BE2C (cell line): ENCODE results near the gene PRXL2B.
"Not testable (repeated sequence)": the region's sequence is repeated elsewhere in the genome, so short reads cannot be mapped to it uniquely, and the experiment has no call there.

Source experiments
- DNase-seq: peaks from one replicate; pipeline ENCODE4 v3.0.0-alpha.2; 2020
- H3K27me3 ChIP-seq: fragments of 250-450 bp; sonication (Bioruptor Pico); 2 replicates; pipeline ENCODE4 v1.5.1; 2020; ENCODE audit warnings: mild to moderate bottlenecking
- H3K36me3 ChIP-seq: fragments of 250-450 bp; sonication (Bioruptor Pico); 2 replicates; pipeline ENCODE4 v1.5.1; 2020; ENCODE audit warnings: mild to moderate bottlenecking
- H3K4me1 ChIP-seq: fragments of 250-450 bp; sonication (Bioruptor Pico); 2 replicates; pipeline ENCODE4 v1.5.1; 2020
- H3K4me3 ChIP-seq: 2 replicates; pipeline ENCODE4 v1.5.1; 2011; ENCODE audit warnings: low read depth, low read length
- H3K9me3 ChIP-seq: fragments of 250-450 bp; sonication (Bioruptor Pico); 2 replicates; pipeline ENCODE4 v1.5.1; 2020
- TF ChIP-seq, protein P1 (sequence below): IDR thresholded peaks from 2 replicates; pipeline ENCODE4 v1.5.1; 2012; ENCODE audit warnings: mild to moderate bottlenecking, low read depth, low read length

The PRXL2B gene

DNA sequence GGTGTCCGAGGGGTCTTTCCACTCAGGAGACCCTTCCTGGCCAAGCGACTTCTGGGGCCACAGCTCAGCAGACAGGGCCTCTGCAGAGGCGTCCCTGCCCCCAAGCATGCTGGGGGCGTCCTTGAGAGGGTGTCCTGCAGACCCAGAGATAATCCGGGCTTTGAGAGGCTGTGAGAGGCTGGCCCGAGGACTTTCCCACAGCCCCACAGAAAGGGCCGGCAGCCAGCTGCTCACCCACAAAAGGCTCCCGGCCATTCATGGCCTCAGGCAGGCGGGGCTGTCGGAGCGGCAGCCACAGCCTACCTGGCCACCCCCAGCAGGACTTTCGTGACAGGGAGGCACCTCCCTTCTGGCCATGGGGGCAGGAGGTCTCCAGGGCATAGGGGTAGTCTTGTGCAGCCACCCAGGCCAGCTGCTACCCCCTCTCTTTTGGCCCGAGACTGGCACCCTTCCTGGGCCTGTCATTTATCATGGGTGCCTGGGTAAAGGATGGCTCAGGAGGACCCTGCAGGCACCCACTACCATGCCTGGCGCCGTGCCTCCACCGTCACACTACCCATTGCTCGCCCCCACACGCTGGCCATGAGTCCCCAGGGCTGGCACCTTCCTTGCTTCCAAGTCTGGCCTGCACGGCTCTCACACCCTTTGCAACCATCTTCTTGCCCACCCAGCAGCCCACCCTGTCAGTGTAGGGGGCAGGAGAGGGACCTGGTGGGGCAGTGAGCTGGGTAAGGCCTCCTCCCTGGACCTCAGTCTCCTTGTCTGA lies 41.5 kb upstream of the PRXL2B start:
- no peaks in the 10 kb centered on the region for H3K36me3 ChIP-seq
- no peak overlapping the region for H3K4me3 ChIP-seq
- peaks cover 36% of the 10 kb centered on the region for H3K4me1 ChIP-seq
- no peaks in the 10 kb centered on the region for H3K27me3 ChIP-seq
- TF ChIP-seq, protein P1, sequence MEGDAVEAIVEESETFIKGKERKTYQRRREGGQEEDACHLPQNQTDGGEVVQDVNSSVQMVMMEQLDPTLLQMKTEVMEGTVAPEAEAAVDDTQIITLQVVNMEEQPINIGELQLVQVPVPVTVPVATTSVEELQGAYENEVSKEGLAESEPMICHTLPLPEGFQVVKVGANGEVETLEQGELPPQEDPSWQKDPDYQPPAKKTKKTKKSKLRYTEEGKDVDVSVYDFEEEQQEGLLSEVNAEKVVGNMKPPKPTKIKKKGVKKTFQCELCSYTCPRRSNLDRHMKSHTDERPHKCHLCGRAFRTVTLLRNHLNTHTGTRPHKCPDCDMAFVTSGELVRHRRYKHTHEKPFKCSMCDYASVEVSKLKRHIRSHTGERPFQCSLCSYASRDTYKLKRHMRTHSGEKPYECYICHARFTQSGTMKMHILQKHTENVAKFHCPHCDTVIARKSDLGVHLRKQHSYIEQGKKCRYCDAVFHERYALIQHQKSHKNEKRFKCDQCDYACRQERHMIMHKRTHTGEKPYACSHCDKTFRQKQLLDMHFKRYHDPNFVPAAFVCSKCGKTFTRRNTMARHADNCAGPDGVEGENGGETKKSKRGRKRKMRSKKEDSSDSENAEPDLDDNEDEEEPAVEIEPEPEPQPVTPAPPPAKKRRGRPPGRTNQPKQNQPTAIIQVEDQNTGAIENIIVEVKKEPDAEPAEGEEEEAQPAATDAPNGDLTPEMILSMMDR = no peak
- no peak for DNase-seq
- no peaks in the 10 kb centered on the region for H3K9me3 ChIP-seq

DNA sequence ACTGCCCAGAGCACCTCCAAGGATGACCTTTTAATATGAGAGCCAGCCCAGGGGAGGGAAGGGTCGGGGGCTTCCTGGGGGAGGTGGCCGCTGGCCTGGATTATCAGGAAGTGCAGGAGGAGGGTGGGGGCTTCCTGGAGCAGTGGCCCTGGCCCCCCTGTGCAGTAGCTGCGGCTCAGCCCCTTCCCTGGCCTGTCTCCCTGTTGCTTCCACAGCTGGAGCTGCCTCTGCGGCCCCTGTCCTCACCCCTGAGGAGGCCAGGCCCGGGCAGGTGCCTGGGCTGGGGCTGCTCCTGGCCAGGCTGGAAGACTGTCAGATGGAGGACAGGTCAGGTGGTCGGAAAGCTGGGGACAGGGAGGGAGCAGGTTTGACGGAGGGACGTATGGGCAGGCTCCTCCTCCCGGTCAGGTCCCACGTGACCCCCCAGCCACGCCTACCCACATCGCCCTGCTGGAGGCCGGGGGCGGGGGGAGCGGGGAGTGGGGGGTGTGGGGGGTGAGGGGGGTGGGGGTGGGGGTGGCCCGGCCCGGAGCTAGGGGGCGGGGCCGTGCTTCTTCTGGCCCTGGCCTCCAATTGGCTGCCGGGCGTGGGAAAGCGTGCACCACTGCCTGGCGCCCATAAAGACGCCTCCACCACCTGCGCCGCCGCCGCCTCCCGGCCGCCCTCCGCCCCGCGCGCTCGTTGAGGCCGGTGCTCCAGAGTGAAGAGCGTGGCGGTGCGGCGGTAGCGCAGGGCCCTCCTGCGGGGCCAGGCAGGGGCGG lies 40.6 kb upstream of the PRXL2B start:
- Histone ChIP-seq H3K9me3 (no peaks in the 10 kb centered on the region), H3K27me3 (no peaks in the 10 kb centered on the region), H3K4me3 (peak overlapping the region; percentile 53), H3K36me3 (no peaks in the 10 kb centered on the region), H3K4me1 (peaks cover 36% of the 10 kb centered on the region)
- TF ChIP-seq, protein P1 = no peak
- peak; percentile 90 for DNase-seq

DNA sequence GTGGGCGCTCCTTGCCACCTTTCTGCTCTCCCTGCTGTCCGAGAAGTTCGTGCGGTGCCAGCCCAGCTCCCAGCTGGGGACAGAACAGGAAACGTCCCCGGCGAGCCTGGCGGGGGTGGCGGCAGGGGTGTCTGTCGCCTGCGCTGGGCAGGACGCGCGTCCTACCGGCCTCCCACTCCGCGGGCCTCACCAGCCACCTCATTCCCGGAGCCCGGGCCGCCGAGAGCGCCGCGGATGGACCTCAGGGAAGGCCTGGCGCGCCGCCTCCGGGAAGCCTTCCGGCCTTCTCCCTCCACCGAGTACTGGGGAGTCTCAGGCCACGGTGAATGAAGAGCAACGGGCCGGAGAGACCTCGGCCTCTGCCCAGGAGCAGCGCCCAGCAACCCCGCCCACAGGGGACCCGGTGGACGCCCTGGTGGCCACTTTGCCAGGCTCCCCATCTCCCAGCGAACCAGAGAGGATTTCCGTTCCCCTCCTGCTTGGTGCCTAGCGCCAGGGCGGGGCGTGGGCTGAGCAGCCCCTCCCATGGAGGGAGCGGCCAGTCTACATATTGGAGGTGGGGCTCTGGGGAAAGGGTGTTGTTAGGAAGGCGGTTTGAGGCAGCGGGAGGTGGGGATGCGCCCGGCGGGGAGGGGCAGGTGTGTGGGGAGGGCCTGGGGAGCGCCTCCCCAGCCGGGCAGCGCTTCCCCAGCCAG lies 39.9 kb upstream of the PRXL2B start:
- Histone ChIP-seq H3K36me3 (no peaks in the 10 kb centered on the region), H3K27me3 (no peaks in the 10 kb centered on the region), H3K9me3 (no peaks in the 10 kb centered on the region), H3K4me1 (peaks cover 36% of the 10 kb centered on the region), H3K4me3 (peak overlapping the region; percentile 53)
- TF ChIP-seq, protein P1 = no peak
- peak; percentile 75 for DNase-seq

DNA sequence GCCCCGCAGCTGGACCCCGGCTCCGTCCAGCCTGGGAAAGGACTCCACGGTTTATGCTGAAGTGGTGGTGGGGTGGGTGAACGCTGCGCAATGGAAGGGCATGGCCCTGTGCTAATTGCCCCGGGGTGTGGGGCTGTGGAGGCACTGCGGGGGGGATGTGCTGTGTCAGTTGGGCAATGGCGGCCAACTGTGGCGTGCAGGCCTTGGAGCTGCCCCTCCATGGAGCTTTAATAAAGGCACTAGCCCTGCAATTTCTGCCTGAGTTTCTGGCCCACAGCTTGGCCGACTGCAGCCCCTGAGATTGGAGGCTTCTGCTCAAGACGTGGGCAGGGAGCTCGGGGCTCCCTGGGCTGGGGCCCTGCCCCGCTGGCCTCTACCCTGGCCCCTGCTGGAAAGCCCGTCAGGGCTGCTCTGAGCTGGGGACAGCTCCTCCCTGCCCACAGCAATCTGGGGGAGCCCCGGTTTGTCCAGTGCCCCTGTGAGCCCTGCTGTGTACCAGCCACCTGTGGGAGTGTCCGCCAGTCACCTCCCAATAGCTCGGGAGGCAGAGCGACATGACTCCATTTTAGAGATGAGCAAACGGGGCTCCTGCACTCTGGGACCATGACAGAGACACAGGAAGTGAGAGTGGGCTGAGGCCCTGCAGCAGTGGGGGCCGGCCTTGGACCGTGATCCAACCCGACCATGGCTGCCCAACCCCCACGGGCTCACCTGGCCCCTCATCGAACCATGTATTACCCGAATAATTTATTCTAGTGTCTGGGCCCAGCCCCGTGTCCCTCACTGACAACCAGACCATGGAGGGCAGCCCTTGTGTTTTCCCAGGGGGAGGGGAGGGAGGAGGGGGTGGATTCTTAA lies 39.1 kb upstream of the PRXL2B start:
- H3K9me3 ChIP-seq = no peaks in the 10 kb centered on the region
- TF ChIP-seq, protein P1 = no peak
- H3K27me3 ChIP-seq = no peaks in the 10 kb centered on the region
- H3K36me3 ChIP-seq = no peaks in the 10 kb centered on the region
- DNase-seq = no peak
- peaks cover 36% of the 10 kb centered on the region for H3K4me1 ChIP-seq
- H3K4me3 ChIP-seq = peak overlapping the region; percentile 53

DNA sequence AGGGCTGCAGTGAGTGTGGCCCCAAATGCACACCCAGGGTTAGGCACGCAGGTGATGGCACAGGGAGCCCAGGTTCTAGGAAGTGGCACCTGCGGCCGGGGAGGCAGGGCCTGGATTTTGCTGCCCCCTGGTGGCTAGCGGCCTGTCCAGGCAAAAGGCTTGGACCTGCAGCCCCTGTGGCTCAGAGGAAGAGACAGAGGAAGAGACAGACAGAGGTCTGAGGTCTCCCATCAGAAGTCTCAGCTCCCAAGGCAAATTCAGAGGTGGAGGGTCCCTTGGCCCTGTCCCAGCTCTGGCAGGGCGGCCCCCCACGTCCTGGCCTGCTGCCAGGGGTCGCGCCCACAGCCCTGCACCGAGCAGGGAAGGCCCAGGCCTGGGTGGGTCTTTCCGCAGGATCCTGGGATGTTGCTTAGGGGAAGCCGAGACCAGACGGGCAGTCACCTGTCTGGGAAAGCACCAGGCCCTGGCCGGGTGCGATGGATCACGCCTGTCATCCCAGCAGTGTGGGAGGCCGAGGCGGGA lies 38.4 kb upstream of the PRXL2B start:
- H3K9me3 ChIP-seq = no peaks in the 10 kb centered on the region
- H3K4me3 ChIP-seq = no peak overlapping the region
- H3K27me3 ChIP-seq = no peaks in the 10 kb centered on the region
- no peaks in the 10 kb centered on the region for H3K36me3 ChIP-seq
- peak; percentile 77 for DNase-seq
- TF ChIP-seq, protein P1 = peak; percentile 74
- peaks cover 30% of the 10 kb centered on the region for H3K4me1 ChIP-seq

DNA sequence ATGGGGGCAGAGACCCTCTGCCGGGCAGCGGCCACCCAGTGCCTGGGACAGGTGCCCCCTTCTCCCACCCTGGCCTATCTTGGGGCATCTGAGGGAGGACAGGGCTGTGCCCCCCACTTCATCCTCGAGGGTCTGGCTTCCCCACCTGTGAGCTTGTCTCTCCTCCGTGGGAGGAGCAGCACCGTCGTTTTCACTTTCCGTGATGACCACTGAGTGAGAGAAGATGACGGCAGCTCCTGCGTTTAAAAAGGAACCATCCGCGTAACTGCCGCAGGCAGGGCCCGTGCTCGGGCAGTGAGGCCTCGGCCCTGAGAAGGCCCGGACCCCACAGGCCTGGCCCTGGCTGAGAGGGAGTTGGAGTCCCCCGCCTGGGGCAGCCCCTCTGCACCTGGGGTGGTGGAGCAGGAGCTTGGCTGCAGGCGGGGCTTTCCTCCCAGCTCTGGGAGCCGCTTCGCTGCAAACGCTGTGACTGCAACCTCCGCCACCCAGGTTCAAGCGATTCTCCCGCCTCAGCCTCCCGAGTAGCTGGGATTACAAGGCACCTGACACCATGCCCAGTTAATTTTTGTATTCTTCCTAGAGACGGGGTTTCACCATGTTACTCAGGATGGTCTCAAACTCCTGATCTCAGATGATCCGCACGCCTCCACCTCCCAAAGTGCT lies 37.1 kb upstream of the PRXL2B start:
- DNase-seq, H3K27me3 ChIP-seq, H3K9me3 ChIP-seq, H3K4me3 ChIP-seq, H3K36me3 ChIP-seq: not testable (repeated sequence)
- H3K4me1 ChIP-seq = peaks cover 20% of the 10 kb centered on the region

DNA sequence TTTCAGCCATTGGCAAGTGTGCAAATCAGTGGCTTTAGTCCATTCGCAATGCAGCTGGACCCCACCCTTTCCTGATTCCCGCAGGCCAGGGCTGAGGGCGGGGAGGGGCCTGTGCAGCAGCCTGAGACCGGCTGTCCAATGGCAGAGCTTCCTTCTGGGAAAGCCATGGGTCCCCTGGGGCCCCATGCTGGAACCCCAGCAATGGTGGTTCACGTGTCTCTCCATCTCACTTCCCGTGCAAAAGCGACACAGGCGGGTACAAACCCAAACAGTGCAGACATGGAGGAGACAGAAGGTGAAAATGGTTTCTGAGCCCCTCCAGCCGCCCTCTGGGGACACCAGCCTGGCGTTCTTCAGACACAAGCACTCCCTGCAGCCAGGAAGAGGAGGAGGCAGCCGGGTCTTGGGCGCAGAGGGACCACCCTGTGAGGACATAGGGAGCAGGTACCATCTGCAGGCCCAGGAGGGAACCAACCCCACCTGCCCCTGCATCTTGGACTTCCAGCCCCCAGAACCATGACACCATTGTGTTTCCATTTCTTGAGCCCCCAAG lies 36.2 kb upstream of the PRXL2B start:
- DNase-seq, H3K36me3 ChIP-seq, H3K4me3 ChIP-seq, H3K9me3 ChIP-seq, H3K27me3 ChIP-seq: not testable (repeated sequence)
- H3K4me1 ChIP-seq = peaks cover 11% of the 10 kb centered on the region

DNA sequence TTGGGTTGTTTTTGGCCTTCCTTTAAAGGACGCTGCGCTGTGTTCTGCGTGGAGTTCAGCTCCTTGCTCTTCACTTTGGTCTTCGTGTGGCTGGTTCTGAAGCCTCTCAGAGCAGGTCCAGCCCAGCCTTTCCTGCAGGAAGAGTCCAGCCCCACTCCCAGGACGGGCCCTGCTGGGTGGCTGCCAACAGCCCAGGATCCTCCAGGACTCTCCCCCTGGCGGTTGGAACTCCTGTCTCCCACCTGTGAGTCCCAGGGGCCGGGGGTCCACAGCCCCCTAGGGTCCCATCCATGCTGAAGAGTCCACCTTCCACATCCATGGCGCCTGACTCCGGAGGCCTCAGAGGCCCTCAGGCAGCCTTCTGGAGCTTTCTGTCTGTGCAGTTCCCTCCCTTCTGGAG lies 35.0 kb upstream of the PRXL2B start:
- not testable (repeated sequence) for H3K36me3 ChIP-seq, H3K4me1 ChIP-seq, DNase-seq, H3K4me3 ChIP-seq, H3K9me3 ChIP-seq, H3K27me3 ChIP-seq
